HG02840 (cell line): ENCODE measurements around the gene NDUFS8.
"Not testable (repeated sequence)": the region's sequence is repeated elsewhere in the genome, so short reads cannot be mapped to it uniquely, and the experiment has no call there.

Experiments
- ATAC-seq: cut with Tn5 transposase; IDR thresholded peaks from one replicate; pipeline ENCODE4 v1.9.1; 2021; ENCODE audit warnings: mild to moderate bottlenecking, moderate library complexity, moderate number of reproducible peaks; ENCODE audit not compliant: unreplicated experiment, low FRiP score

NDUFS8 gene

GRCh38 chr11:68030318-68031143, at the start of gene NDUFS8:
TSS of gene NDUFS8 (plus strand) at chr11:68030681. CDS start at chr11:68032152, 1,471 bp downstream.
- peak; percentile 92 for ATAC-seq

- not testable (repeated sequence) for ATAC-seq
Measured at GRCh38 chr11:67981226-67981625, 49.3 kb upstream of the NDUFS8 start.

- not testable (repeated sequence) for ATAC-seq
Measured at GRCh38 chr11:67982255-67982857, 48.1 kb upstream of the NDUFS8 start.

GRCh38 chr11:67983951-67984350, 46.5 kb upstream of the NDUFS8 start:
- ATAC-seq: no peak

- ATAC-seq: not testable (repeated sequence)
Measured at GRCh38 chr11:67985302-67985701, 45.2 kb upstream of the NDUFS8 start.

- ATAC-seq: not testable (repeated sequence)
Measured at GRCh38 chr11:67990546-67991346, 39.7 kb upstream of the NDUFS8 start.

GRCh38 chr11:67991347-67992121, 38.9 kb upstream of the NDUFS8 start:
- not testable (repeated sequence) for ATAC-seq

- not testable (repeated sequence) for ATAC-seq
Measured at GRCh38 chr11:67993821-67994220, 36.7 kb upstream of the NDUFS8 start.

- not testable (repeated sequence) for ATAC-seq
Measured at GRCh38 chr11:67994387-67994786, 36.1 kb upstream of the NDUFS8 start.

GRCh38 chr11:67995129-67995528, 35.4 kb upstream of the NDUFS8 start:
- not testable (repeated sequence) for ATAC-seq

- not testable (repeated sequence) for ATAC-seq
Measured at GRCh38 chr11:67995579-67995978, 34.9 kb upstream of the NDUFS8 start.

GRCh38 chr11:67996051-67996450, 34.4 kb upstream of the NDUFS8 start:
- ATAC-seq: no peak

GRCh38 chr11:67996622-67997474, 33.6 kb upstream of the NDUFS8 start:
- no peak for ATAC-seq

GRCh38 chr11:67997475-67997921, 33.0 kb upstream of the NDUFS8 start:
- no peak for ATAC-seq

GRCh38 chr11:67998150-67999045, 32.1 kb upstream of the NDUFS8 start:
- ATAC-seq: no peak

GRCh38 chr11:67999201-67999629, 31.3 kb upstream of the NDUFS8 start:
- no peak for ATAC-seq

- no peak for ATAC-seq
Measured at GRCh38 chr11:67999704-68000103, 30.8 kb upstream of the NDUFS8 start.

GRCh38 chr11:68002575-68002937, 27.9 kb upstream of the NDUFS8 start:
- ATAC-seq: peak; percentile 17
